GM21529 (cell line): Measurements from ENCODE around the gene CTNNB1.
"Not testable (repeated sequence)": the region's sequence is repeated elsewhere in the genome, so short reads cannot be mapped to it uniquely, and the experiment has no call there.

Experiments
- ATAC-seq: cut with Tn5 transposase; IDR thresholded peaks from one replicate; pipeline ENCODE4 v1.9.1; 2021; ENCODE audit not compliant: unreplicated experiment

The CTNNB1 gene

DNA sequence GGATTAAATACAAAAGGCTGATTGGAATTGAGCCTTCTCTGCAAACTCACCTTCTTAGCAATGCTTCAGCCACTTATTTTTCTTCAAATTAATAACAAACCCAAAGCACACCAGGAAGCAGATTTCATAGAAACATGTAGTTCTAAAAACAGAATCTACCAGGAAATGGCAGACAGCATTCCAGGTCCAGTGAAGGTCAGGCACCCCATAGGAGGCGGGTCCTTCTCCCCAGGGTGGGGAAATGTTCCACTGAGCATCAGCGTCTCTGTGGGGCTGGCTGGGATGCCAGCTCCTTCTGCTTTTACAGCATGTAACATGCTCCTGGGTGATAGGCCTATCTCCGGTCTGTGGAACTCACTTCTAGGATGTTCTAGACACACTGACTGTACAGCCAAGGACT lies 49.2 kb downstream of the CTNNB1 start:
- no peak for ATAC-seq

DNA sequence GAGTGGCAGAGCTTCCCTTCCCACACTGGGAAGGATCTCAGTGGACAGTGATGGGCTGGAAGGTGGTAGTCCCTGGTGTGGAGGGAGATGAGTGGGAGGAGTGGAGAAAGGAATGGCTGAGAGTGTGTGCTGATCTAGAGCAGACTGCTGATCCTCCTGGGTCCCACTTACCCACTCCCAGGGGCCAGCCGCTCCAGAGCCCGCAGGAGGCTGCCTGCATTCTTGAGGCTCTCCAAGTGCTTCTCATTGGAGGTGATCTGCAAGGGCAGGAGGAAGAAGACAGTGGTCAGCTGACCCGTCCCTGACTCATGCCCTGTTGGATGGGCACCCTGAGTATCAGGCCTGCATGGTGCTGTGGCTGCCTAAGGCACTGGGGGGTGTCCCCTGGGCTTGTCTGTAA lies 50.0 kb downstream of the CTNNB1 start:
- no peak for ATAC-seq

DNA sequence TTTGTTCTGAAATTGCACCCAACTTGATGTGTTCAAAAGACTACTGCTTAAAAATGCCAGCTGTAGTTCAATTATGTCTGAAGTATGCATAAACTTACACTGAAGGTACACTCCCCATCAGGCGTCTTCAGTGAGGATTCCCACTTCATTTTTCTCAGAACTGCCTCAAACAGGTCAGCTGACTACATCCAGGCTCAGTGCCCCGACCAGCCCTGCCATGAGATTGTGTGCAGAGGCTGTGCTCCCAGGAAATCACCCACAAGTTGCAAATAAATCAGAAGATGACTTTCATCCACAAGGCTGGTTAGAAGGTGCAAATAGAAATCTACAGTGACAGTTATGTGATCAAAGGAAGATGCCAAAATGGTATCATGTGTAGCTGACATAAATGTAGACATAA lies 51.5 kb downstream of the CTNNB1 start:
- no peak for ATAC-seq

DNA sequence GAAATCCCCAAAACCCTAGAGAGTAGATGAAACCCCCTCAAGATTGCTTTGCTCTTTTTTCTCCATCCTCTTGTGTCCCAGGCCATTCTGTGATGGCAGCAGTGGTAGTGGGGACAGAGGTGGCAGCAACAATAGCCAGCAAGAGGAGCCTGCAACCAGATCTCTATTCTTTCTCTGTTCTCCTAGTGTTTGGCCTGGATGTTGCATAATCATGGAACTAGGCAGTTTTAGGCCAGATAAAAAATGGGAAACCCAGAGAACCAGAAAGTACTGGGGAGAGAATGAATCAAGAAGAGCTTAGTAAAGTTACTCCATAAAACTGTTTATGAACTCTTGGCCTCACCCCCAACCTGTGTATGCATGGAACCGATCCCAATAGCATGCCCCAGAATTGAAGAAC lies 52.3 kb downstream of the CTNNB1 start:
- no peak for ATAC-seq

DNA sequence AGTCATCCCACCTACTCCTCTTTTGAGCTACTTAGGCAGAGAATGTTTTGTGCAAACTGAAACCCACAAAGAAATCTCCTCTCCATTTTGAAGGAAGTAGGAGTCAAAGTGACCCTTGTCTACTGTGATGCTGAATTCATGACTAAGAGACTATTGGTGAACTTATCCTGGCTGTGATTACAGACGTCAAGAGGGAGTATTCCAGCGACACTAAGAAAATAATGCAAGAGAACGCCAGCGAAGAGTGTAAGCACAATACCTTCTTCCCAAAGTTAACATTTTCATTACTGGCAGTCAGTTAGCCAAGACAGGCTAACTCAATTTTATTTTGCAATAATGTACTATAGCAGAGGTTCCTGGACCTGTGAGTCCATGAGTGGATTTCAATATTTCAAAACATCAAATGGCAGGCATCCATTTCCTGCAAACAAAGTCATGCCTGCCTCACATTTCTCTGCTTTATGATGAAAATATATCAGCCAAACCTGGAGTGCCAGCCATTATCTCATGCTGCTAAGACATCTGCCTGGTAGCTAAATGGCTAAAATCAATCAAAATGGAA lies 59.0 kb downstream of the CTNNB1 start:
- ATAC-seq, result no peak

- no peak for ATAC-seq
Measured at GRCh38 chr3:41259449-41260062, 60.3 kb downstream of the CTNNB1 start.

DNA sequence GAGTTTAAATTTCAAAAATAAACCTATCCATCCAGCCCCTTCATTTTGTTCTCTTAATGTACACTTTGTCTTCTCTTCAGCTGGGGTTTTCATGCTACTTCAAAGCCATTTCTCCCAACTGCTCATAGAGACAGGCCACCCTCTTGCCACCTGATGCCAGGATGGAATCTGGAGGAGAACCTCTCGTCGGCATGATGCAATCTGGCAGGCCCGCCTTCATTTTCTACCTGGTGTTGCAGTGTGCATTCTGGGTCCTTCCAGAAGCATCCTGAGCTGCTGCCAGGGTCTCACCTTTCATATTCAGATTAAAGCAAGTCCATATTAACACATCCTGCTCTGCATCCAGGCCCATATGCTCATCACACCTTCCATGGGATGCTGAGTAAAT lies 60.8 kb downstream of the CTNNB1 start:
- no peak for ATAC-seq

- ATAC-seq, result no peak
Measured at GRCh38 chr3:41265011-41265545, 65.8 kb downstream of the CTNNB1 start.

DNA sequence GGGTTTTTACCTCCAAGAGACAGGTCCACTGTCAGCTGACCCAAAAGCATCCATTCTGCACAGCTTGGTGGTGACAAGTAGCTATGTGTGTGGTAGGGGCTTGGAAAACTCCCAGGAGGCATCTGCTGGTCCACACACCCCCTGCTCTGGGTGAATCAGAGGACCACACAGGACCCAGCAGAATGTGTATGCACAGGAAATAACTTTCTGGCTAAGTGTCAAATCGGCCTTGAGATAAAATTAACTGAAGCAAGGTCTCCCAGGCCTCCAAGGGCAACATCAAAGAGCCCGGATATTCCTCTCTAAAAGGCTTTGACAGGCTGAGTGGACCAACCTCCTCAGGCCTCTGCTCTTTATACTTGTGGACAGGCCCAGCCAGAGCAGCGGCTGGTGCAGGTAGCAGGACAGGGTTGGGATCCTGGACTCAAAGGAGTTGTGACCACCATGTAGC lies 66.5 kb downstream of the CTNNB1 start:
- no peak for ATAC-seq

GRCh38 chr3:41267975-41268640 lies 68.8 kb downstream of the CTNNB1 start:
- ATAC-seq, result no peak

DNA sequence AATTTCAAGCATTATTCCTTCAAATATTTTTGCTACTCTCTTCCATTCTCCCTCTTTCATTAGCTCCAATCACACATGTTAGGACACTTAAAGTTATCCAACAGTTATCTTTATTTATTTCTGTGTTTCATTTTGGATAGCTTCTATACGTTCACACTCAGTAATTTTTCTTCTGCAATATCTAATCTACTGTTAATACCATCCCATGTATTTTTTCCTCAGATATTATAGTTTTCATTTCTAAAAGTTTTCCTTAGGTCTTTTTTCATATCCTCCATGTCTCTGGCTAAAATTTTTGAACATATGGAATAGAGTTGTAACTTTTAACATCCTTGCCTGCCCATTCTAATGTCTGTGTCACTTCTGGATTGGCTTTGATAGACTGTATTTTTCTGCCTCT lies 73.4 kb downstream of the CTNNB1 start:
- no peak for ATAC-seq

GRCh38 chr3:41274944-41275668 lies 75.8 kb downstream of the CTNNB1 start:
- no peak for ATAC-seq

- no peak for ATAC-seq
Measured at GRCh38 chr3:41276191-41276590, 76.9 kb downstream of the CTNNB1 start.

DNA sequence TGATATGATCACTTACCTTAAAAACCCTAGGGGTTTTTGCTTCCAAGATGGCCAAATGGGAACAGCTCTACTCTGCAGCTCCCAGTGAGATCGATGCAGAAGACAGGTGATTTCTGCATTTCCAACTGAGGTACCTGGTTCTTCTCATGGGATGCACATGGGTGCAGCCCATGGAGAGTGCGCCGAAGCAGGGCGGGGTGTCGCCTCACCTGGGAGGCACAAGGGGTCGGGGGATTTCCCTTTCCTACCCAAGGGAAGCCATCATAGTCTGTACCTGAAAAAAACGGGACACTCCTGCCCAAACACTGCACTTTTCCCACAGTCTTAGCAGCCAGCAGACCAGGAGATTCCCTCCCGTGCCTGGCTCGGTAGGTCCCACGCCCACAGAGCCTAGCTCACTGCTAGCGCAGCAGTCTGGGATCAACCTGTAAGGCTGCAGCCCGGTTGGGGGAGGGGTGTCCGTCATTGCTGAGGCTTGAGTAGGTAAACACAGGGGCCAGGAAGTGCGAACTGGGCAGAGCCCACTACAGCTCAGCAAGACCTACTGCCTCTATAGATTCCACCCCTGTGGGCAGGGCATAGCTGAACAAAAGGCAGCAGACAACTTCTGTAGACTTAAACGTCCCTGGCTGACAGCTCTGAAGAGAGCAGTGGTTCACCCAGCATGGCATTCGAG lies 78.6 kb downstream of the CTNNB1 start:
- ATAC-seq, result no peak

- not testable (repeated sequence) for ATAC-seq
Measured at GRCh38 chr3:41284934-41285333, 85.6 kb downstream of the CTNNB1 start.

- no peak for ATAC-seq
Measured at GRCh38 chr3:41286305-41286704, 87.0 kb downstream of the CTNNB1 start.

DNA sequence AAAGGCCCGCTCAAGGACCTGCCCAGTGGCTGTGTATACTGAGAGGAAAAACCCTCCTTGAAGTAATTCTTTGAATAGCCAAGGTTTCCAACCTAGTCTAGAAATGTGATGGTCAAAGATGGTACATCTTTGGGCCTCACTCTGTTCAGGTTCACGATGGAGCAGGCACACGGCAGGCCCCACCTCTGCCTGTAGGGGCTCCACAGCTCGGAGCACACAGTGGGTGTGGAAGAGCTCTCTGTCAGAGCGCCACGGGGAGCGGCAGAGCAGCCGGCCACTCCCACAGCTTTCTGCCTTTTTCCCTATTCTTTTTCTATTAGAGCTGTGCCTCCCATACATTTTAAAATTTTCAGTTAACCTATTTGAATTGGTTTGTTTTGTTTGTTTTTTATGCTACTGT lies 89.5 kb downstream of the CTNNB1 start:
- ATAC-seq, result no peak
